ENCODE results near the gene PXDC1.

PXDC1 gene

GRCh38 chr6:3784885-3785744, 33.6 kb upstream of the PXDC1 start:
- no peaks in the 10 kb centered on the region for H3K27me3 ChIP-seq (ENCODE audit: insufficient read depth, low read length, poor library complexity, severe bottlenecking)
- H4K20me1 ChIP-seq (ENCODE audit: insufficient read depth, low read length, poor library complexity, severe bottlenecking), result no peaks in the 10 kb centered on the region
- no peaks in the 10 kb centered on the region for H3K79me2 ChIP-seq (ENCODE audit: insufficient read depth, low read length)
- no peak overlapping the region for H3K4me3 ChIP-seq (ENCODE audit: low read length, poor library complexity, severe bottlenecking)
- H3K9me2 ChIP-seq (replicated peaks; ENCODE audit: low read depth, low read length), result no peaks in the 10 kb centered on the region
- no peak for TF ChIP-seq CTCF (conservative IDR thresholded peaks at IDR 0.05; ENCODE audit: low read length)
- no peak for TF ChIP-seq EZH2phosphoT487 (IDR thresholded peaks at IDR 0.05; ENCODE audit: borderline replicate concordance)
- no peak overlapping the region for H3K9ac ChIP-seq (ENCODE audit: low read depth, low read length, poor library complexity, severe bottlenecking)
- no peak overlapping the region for H3K4me2 ChIP-seq (ENCODE audit: low read depth, low read length, poor library complexity, severe bottlenecking)
- no peaks in the 10 kb centered on the region for H3K4me1 ChIP-seq (ENCODE audit: insufficient read depth, low read length, poor library complexity, severe bottlenecking)
- no peak overlapping the region for H2AFZ ChIP-seq (ENCODE audit: low read length)
- H3K9me3 ChIP-seq (ENCODE audit: insufficient read depth, low read depth, low read length), result no peaks in the 10 kb centered on the region
- H3F3A ChIP-seq (ENCODE audit: low read depth), result no peaks in the 10 kb centered on the region
- no peaks in the 10 kb centered on the region for H3K36me3 ChIP-seq (ENCODE audit: insufficient read depth, low read length)

- H3K9ac ChIP-seq (ENCODE audit: low read depth, low read length, poor library complexity, severe bottlenecking), result no peak overlapping the region
- no peak overlapping the region for H3K4me3 ChIP-seq (ENCODE audit: low read length, poor library complexity, severe bottlenecking)
- TF ChIP-seq CTCF (conservative IDR thresholded peaks at IDR 0.05; ENCODE audit: low read length), result no peak
- no peaks in the 10 kb centered on the region for H3F3A ChIP-seq (ENCODE audit: low read depth)
- no peak overlapping the region for H3K4me2 ChIP-seq (ENCODE audit: low read depth, low read length, poor library complexity, severe bottlenecking)
- H2AFZ ChIP-seq (ENCODE audit: low read length), result no peak overlapping the region
- no peaks in the 10 kb centered on the region for H3K9me3 ChIP-seq (ENCODE audit: insufficient read depth, low read depth, low read length)
- no peaks in the 10 kb centered on the region for H4K20me1 ChIP-seq (ENCODE audit: insufficient read depth, low read length, poor library complexity, severe bottlenecking)
- H3K4me1 ChIP-seq (ENCODE audit: insufficient read depth, low read length, poor library complexity, severe bottlenecking), result no peaks in the 10 kb centered on the region
- no peaks in the 10 kb centered on the region for H3K79me2 ChIP-seq (ENCODE audit: insufficient read depth, low read length)
- no peaks in the 10 kb centered on the region for H3K36me3 ChIP-seq (ENCODE audit: insufficient read depth, low read length)
- no peaks in the 10 kb centered on the region for H3K27me3 ChIP-seq (ENCODE audit: insufficient read depth, low read length, poor library complexity, severe bottlenecking)
- no peaks in the 10 kb centered on the region for H3K9me2 ChIP-seq (replicated peaks; ENCODE audit: low read depth, low read length)
Measured at GRCh38 chr6:3784423-3784822, 32.9 kb upstream of the PXDC1 start.

GRCh38 chr6:3782876-3783832, 31.6 kb upstream of the PXDC1 start:
- no peaks in the 10 kb centered on the region for H3K27me3 ChIP-seq (ENCODE audit: insufficient read depth, low read length, poor library complexity, severe bottlenecking)
- no peak overlapping the region for H2AFZ ChIP-seq (ENCODE audit: low read length)
- H3K9ac ChIP-seq (ENCODE audit: low read depth, low read length, poor library complexity, severe bottlenecking), result no peak overlapping the region
- H3K4me2 ChIP-seq (ENCODE audit: low read depth, low read length, poor library complexity, severe bottlenecking), result no peak overlapping the region
- no peak overlapping the region for H3K4me3 ChIP-seq (ENCODE audit: low read length, poor library complexity, severe bottlenecking)
- H3F3A ChIP-seq (ENCODE audit: low read depth), result no peaks in the 10 kb centered on the region
- no peaks in the 10 kb centered on the region for H3K36me3 ChIP-seq (ENCODE audit: insufficient read depth, low read length)
- TF ChIP-seq EZH2phosphoT487 (IDR thresholded peaks at IDR 0.05; ENCODE audit: borderline replicate concordance), result no peak
- no peak for TF ChIP-seq CTCF (conservative IDR thresholded peaks at IDR 0.05; ENCODE audit: low read length)
- no peaks in the 10 kb centered on the region for H3K79me2 ChIP-seq (ENCODE audit: insufficient read depth, low read length)
- no peaks in the 10 kb centered on the region for H3K9me2 ChIP-seq (replicated peaks; ENCODE audit: low read depth, low read length)
- H3K4me1 ChIP-seq (ENCODE audit: insufficient read depth, low read length, poor library complexity, severe bottlenecking), result no peaks in the 10 kb centered on the region
- H3K9me3 ChIP-seq (ENCODE audit: insufficient read depth, low read depth, low read length), result no peaks in the 10 kb centered on the region
- H4K20me1 ChIP-seq (ENCODE audit: insufficient read depth, low read length, poor library complexity, severe bottlenecking), result no peaks in the 10 kb centered on the region

Data from Loucy (cell line).